Kidney (tissue), 14 donors: Measurements from ENCODE around the gene FKBP8. TPM values are rescaled to one million over a fixed set of nuclear protein-coding genes. Genes with fewer than 3 reads are reported as not detected.

Experiments used
- DNase-seq, 5 donors: peaks; one replicate each; pipeline ENCODE4 v3.0.0-alpha.2; 2013 to 2020
- FAIRE-seq: peaks from 2 replicates; lab custom pipeline; 2012; peaks lifted over from hg19 to GRCh38; lab: Jason Lieb, UNC
- H3K27ac ChIP-seq, 2 donors: one replicate each; pipeline ENCODE4 v1.7.0; 2013; ENCODE audit warnings: low read depth in 2 of 2, low read length in 2 of 2, inconsistent platforms in 1 of 2
- H3K27me3 ChIP-seq: one replicate; pipeline ENCODE4 v1.7.1; 2013; ENCODE audit warnings: low read length, inconsistent platforms; ENCODE audit not compliant: control insufficient read depth, insufficient read depth
- H3K36me3 ChIP-seq, 3 donors: one replicate each; pipeline versions ENCODE4 v1.7.0 to v1.7.1; 2013; ENCODE audit warnings: low read length in 3 of 3, control low read depth in 1 of 3, inconsistent platforms in 1 of 3; ENCODE audit not compliant: insufficient read depth in 3 of 3, control insufficient read depth in 2 of 3
- H3K4me1 ChIP-seq, 3 donors: one replicate each; pipeline versions ENCODE4 v1.7.0 to v1.7.1; 2013; ENCODE audit warnings: low read length in 3 of 3, inconsistent platforms in 1 of 3, low read depth in 1 of 3; ENCODE audit not compliant: control insufficient read depth in 2 of 3, insufficient read depth in 2 of 3
- H3K4me3 ChIP-seq, 3 donors: one replicate each; pipeline versions ENCODE4 v1.7.0 to v1.8.1; 2013; ENCODE audit warnings: low read length in 3 of 3, control low read depth in 1 of 3, inconsistent platforms in 1 of 3
- H3K9ac ChIP-seq, 3 donors: one replicate each; pipeline versions ENCODE4 v1.7.0 to v1.7.1; 2013; ENCODE audit warnings: low read length in 3 of 3, control low read depth in 1 of 3, inconsistent platforms in 1 of 3
- H3K9me3 ChIP-seq, 3 donors: one replicate each; pipeline versions ENCODE4 v1.7.0 to v1.7.1; 2013; ENCODE audit warnings: low read length in 3 of 3, control low read depth in 1 of 3, inconsistent platforms in 1 of 3; ENCODE audit not compliant: control insufficient read depth in 2 of 3, insufficient read depth in 1 of 3
- CTCF ChIP-seq: IDR thresholded peaks from 3 replicates; pipeline ENCODE4 v1.5.1; 2012; ENCODE audit warnings: mild to moderate bottlenecking, moderate library complexity, borderline replicate concordance; ENCODE audit not compliant: insufficient read depth; ENCODE audit errors: extremely low read depth
- intact Hi-C: fragments of 100-400 bp; cut with DNase I; formaldehyde crosslinking; loops from one replicate; pipeline ENCODE4 v1.11.1; 2022
- polyA plus RNA-seq: library from polyadenylated mRNA; stranded (reverse); fragments of 350-450 nt; fragmentation: Illumina TruSeq; extraction: RNeasy Lipid Tissue Mini Kit (QIAGEN cat#74804); gene quantifications from one replicate; pipeline ENCODE4 v1.2.3, GENCODE V29; 2014; ENCODE audit warnings: low read depth, low replicate concordance; ENCODE audit not compliant: insufficient read depth
- total RNA-seq: library from RNA; stranded (reverse); fragmentation: NEBNext Ultra II Directional; extraction: Animal tissue kit (Norgen Biotek cat#: 25700); gene quantifications from one replicate; pipeline ENCODE4 v1.2.1, GENCODE V29; 2021
- donor health status: control.
- donor health status: control.
- donor health status: control.
- donor health status: control.
- donor health status: control.
- donor health status: DM: yes; HTN: yes; CAD: no.
- donor health status: Normal renal cell carcinoma (clear cell type).

Gene FKBP8
- total and polyA plus RNA-seq, 2 donors from 2014 or later: 207 to 314 TPM

- no peaks in the 10 kb centered on the region for H3K27me3 ChIP-seq
- H3K4me3 ChIP-seq: peak overlapping the region in 1 of 3 donors; percentile 30
- FAIRE-seq: no peak
- no peak for TF ChIP-seq CTCF
- H3K27ac ChIP-seq: peak overlapping the region; percentile 66 to 71
- DNase-seq: no peak
- no peaks in the 10 kb centered on the region for H3K9me3 ChIP-seq
- H3K4me1 ChIP-seq: peaks cover 0 to 81% (median 69%) of the 10 kb centered on the region in 3 donors
- H3K36me3 ChIP-seq: no peaks in the 10 kb centered on the region
- peak overlapping the region in 2 of 3 donors; percentile 20 to 30 for H3K9ac ChIP-seq
- intact Hi-C loops: no loop called here
Observed at GRCh38 chr19:18507021-18507726, 36.2 kb downstream of the FKBP8 start.

- no peak for TF ChIP-seq CTCF
- Histone ChIP-seq H3K9ac (peak overlapping the region in 1 of 3 donors; percentile 20), H3K4me3 (no peak overlapping the region), H3K27me3 (no peaks in the 10 kb centered on the region), H3K27ac (peak overlapping the region; percentile 66 to 71), H3K9me3 (no peaks in the 10 kb centered on the region), H3K4me1 (peaks cover 0 to 87% (median 77%) of the 10 kb centered on the region in 3 donors), H3K36me3 (no peaks in the 10 kb centered on the region)
- DNase-seq (no peak), FAIRE-seq (no peak)
- intact Hi-C loops: no loop called here
Observed at GRCh38 chr19:18506101-18506930, 37.1 kb downstream of the FKBP8 start.

- no peaks in the 10 kb centered on the region for H3K27me3 ChIP-seq
- H3K4me1 ChIP-seq: peaks cover 0 to 95% (median 88%) of the 10 kb centered on the region in 3 donors
- DNase-seq (no peak), FAIRE-seq (no peak)
- H3K4me3 ChIP-seq: no peak overlapping the region
- no peaks in the 10 kb centered on the region for H3K9me3 ChIP-seq
- intact Hi-C loops: no loop called here
- no peaks in the 10 kb centered on the region for H3K36me3 ChIP-seq
- H3K27ac ChIP-seq: peak overlapping the region; percentile 11 to 71
- no peak for TF ChIP-seq CTCF
- peak overlapping the region in 1 of 3 donors; percentile 51 for H3K9ac ChIP-seq
Observed at GRCh38 chr19:18504886-18505610, 38.3 kb downstream of the FKBP8 start.
